PC-9 (cell line): ENCODE results near the gene NUP210.

ENCODE experiments used
- CTCF ChIP-seq: fragments of 200-600 bp; sonication (generic); conservative IDR thresholded peaks from 2 replicates; pipeline ENCODE4 v1.6.1; 2017; ENCODE audit warnings: mixed run types, antibody characterized with exemption, mild to moderate bottlenecking, moderate library complexity
- EZH2 ChIP-seq: fragments of 200-600 bp; sonication (generic); IDR thresholded peaks from 2 replicates; pipeline ENCODE4 v1.8.0; 2017; ENCODE audit warnings: antibody characterized with exemption, low read depth

DNA sequence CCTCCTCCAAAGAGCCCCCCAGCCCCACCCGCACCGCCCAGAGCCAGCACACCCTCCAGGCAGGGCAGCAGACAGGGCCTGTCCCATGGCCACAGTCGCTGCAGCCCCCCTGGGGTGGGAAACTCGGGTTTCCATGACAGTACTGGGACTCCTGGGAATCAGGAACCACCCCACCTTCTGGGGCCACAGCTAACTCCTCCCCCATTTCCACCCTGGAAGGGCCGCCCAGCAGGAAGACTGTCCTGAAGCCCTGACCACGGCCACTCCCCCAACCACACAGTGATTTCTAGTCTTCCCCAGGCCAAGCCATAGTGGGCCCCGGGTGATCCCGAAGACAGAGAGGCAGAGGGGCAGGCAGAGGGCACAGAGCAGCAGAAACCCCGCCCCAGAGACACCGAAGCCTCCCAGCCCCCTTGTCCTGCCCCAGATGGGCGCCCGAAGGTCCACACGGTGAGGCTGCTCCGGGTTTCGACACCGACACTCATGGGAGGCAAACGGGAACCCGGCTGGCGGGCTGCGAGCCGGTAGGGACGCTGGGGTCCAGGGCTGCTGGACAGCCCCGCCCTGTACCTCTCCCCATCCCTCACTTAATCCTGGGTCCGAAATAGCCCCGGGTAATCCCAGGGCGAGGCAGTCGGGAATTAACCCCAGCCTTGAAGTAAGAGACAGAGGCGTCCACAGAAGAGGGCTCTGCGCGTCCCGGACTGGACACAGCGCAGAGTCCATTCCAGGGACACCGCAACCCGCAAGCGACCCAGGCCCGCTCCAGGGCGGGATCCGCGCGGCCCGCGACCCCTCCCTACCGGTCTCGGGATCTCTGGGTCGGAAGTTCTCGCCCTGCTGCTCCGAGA, 138.4 kb downstream of the NUP210 start:
- TF ChIP-seq CTCF: no peak
- TF ChIP-seq EZH2: no peak
